A549 (cell line): ENCODE data around the gene COX5B.

Source experiments
- BCL3 ChIP-seq: fragments of >200 bp; sonication (Bioruptor Twin); formaldehyde crosslinking; IDR thresholded peaks from 3 replicates; pipeline ENCODE4 v1.6.1; 2016
- E2F6 ChIP-seq: IDR thresholded peaks from 2 replicates; pipeline ENCODE4 v1.6.1; 2012; ENCODE audit warnings: low read depth, borderline replicate concordance
- EHMT2 ChIP-seq: fragments of 200-600 bp; sonication (generic); IDR thresholded peaks from 2 replicates; pipeline ENCODE4 v1.6.1; 2016; ENCODE audit warnings: antibody characterized with exemption, low read depth, mild to moderate bottlenecking, moderate library complexity
- FOSL2 ChIP-seq, 2 experiments: fragments of 450-650 bp in 1 of 2; fragments of >200 bp in 1 of 2; sonication (Bioruptor Twin) in 1 of 2; formaldehyde crosslinking; IDR thresholded peaks; 2 replicates each; pipeline versions ENCODE4 v1.5.0 to v1.6.1; 2016 to 2020; ENCODE audit warnings: mild to moderate bottlenecking in 1 of 2, moderate library complexity in 1 of 2
- KDM5A ChIP-seq: fragments of 200-600 bp; sonication (generic); IDR thresholded peaks from 2 replicates; pipeline ENCODE4 v1.6.1; 2016; ENCODE audit warnings: antibody characterized with exemption, mild to moderate bottlenecking
- POLR2A ChIP-seq: IDR thresholded peaks from 2 replicates; pipeline ENCODE4 v1.6.1; 2012; ENCODE audit warnings: mild to moderate bottlenecking, low read length
- REST ChIP-seq: fragments of 200-600 bp; sonication (generic); IDR thresholded peaks from 2 replicates; pipeline ENCODE4 v1.6.1; 2016; ENCODE audit warnings: antibody characterized with exemption, mild to moderate bottlenecking, moderate library complexity
- RNF2 ChIP-seq: fragments of 200-600 bp; sonication (generic); IDR thresholded peaks from 2 replicates; pipeline ENCODE4 v1.6.1; 2016; ENCODE audit warnings: low read depth, mild to moderate bottlenecking, antibody characterized with exemption, moderate library complexity, borderline replicate concordance

GRCh38 chr2:97661927-97662326 is 16.1 kb downstream of the COX5B start:
- TF ChIP-seq BCL3: no peak
- no peak for TF ChIP-seq FOSL2 (IDR thresholded peaks at IDR 0.05)
- TF ChIP-seq FOSL2 (CRISPR knock-in tag; IDR thresholded peaks at IDR 0.05): no peak
- TF ChIP-seq KDM5A: no peak
- no peak for TF ChIP-seq POLR2A
- no peak for TF ChIP-seq EHMT2
- TF ChIP-seq E2F6: no peak
- TF ChIP-seq RNF2: no peak
- TF ChIP-seq REST: no peak
